ENCODE results near the gene SUGCT.
A peak's percentile ranks its signal among the peaks of the same experiment; 100 is the strongest.

SUGCT gene

DNA sequence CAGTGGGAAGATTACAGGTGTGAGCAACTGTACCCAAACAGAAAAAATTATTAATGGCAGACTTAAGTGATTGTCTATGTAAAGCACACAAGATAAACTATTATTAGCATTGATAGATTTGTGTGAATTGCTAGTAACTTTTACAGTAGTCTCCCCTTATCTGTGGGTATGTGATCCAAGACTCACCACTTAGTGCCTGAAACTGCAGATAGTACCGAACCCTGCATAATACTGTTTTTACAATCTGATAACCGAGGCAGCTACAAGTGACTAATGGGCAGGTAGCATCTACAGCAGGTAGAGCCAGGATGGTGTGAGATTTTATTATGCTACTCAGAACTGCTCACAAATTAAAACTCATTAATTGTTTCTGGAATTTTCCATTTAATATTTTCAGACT lies 31.9 kb upstream of the SUGCT start:
- TF ChIP-seq, protein P1, sequence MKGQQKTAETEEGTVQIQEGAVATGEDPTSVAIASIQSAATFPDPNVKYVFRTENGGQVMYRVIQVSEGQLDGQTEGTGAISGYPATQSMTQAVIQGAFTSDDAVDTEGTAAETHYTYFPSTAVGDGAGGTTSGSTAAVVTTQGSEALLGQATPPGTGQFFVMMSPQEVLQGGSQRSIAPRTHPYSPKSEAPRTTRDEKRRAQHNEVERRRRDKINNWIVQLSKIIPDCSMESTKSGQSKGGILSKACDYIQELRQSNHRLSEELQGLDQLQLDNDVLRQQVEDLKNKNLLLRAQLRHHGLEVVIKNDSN (IDR thresholded peaks at IDR 0.05), result no peak
- TF ChIP-seq CEBPB (IDR thresholded peaks at IDR 0.05), result no peak
- no peak for TF ChIP-seq TAF1 (IDR thresholded peaks at IDR 0.05; ENCODE audit: low read depth)
- TF ChIP-seq EGR1 (IDR thresholded peaks at IDR 0.05), result no peak
- no peak for TF ChIP-seq CREB1 (IDR thresholded peaks at IDR 0.05; ENCODE audit: low read depth)
- no peak for TF ChIP-seq RAD21 (IDR thresholded peaks at IDR 0.05; ENCODE audit: low read depth)
- TF ChIP-seq FOXM1 (IDR thresholded peaks at IDR 0.05; ENCODE audit: borderline replicate concordance, low read depth), result no peak

DNA sequence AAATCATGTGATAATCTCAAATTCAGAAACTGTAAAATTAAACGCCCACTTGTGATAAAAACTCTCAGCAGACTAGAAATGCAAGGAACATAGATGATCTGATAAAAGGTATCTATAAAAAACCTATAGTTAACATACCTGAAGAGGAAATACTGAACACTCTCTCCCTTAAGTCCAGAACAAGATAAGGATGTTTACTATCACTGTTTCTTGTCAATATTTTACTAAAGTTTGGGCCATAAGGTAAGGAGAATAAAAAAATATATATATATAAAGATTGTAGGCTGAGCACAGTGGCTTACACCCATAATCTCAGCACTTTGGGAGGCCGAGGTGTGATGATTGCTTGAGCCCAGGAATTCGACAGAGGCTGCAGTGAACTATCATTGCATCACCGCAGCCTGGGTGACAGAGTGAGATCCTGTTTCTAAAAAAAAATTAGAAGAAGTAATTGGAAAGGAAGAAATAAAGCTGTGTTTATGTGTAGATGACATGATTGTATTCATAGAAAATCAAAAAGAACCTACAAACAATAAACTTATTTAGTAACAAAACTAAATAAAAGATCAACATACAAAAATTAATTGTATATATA lies 28.8 kb upstream of the SUGCT start:
- TF ChIP-seq TAF1 (IDR thresholded peaks at IDR 0.05; ENCODE audit: low read depth) (no peak), EP300 (IDR thresholded peaks at IDR 0.05; ENCODE audit: borderline replicate concordance) (no peak), TCF12 (IDR thresholded peaks at IDR 0.05; ENCODE audit: low read depth) (no peak)

DNA sequence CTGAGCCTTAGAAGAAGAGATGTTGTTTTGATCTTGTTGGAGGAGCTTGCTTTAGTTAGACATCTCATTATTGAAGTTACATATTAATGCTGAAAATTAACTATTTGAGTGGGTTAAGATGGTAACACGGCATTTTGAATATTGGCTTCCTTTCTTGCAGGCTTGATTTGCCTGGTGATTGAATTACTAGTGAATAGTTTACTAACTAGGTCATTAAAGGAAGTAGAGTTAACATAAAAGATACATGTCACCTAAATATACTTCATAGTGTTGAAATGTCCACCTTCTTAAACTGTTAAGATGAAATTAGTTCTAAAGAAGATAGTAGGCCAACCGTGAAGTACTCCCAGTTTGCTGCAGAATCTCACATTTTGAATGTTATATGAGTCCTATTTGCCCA lies 18.9 kb upstream of the SUGCT start:
- no peak for TF ChIP-seq EP300 (IDR thresholded peaks at IDR 0.05; ENCODE audit: borderline replicate concordance)
- no peak for TF ChIP-seq TAF1 (IDR thresholded peaks at IDR 0.05; ENCODE audit: low read depth)
- TF ChIP-seq CEBPB (IDR thresholded peaks at IDR 0.05), result no peak
- no peak for TF ChIP-seq YY1 (IDR thresholded peaks at IDR 0.05; ENCODE audit: low read depth)
- TF ChIP-seq, protein P2, sequence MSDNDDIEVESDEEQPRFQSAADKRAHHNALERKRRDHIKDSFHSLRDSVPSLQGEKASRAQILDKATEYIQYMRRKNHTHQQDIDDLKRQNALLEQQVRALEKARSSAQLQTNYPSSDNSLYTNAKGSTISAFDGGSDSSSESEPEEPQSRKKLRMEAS (IDR thresholded peaks at IDR 0.05), result no peak
- TF ChIP-seq, protein P3, sequence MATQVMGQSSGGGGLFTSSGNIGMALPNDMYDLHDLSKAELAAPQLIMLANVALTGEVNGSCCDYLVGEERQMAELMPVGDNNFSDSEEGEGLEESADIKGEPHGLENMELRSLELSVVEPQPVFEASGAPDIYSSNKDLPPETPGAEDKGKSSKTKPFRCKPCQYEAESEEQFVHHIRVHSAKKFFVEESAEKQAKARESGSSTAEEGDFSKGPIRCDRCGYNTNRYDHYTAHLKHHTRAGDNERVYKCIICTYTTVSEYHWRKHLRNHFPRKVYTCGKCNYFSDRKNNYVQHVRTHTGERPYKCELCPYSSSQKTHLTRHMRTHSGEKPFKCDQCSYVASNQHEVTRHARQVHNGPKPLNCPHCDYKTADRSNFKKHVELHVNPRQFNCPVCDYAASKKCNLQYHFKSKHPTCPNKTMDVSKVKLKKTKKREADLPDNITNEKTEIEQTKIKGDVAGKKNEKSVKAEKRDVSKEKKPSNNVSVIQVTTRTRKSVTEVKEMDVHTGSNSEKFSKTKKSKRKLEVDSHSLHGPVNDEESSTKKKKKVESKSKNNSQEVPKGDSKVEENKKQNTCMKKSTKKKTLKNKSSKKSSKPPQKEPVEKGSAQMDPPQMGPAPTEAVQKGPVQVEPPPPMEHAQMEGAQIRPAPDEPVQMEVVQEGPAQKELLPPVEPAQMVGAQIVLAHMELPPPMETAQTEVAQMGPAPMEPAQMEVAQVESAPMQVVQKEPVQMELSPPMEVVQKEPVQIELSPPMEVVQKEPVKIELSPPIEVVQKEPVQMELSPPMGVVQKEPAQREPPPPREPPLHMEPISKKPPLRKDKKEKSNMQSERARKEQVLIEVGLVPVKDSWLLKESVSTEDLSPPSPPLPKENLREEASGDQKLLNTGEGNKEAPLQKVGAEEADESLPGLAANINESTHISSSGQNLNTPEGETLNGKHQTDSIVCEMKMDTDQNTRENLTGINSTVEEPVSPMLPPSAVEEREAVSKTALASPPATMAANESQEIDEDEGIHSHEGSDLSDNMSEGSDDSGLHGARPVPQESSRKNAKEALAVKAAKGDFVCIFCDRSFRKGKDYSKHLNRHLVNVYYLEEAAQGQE (IDR thresholded peaks at IDR 0.05; ENCODE audit: low read depth), result no peak
- TF ChIP-seq, protein P1 (IDR thresholded peaks at IDR 0.05), result no peak
- no peak for TF ChIP-seq TCF12 (IDR thresholded peaks at IDR 0.05; ENCODE audit: low read depth)
- no peak for TF ChIP-seq TEAD4 (IDR thresholded peaks at IDR 0.05)
- no peak for TF ChIP-seq CREB1 (IDR thresholded peaks at IDR 0.05; ENCODE audit: low read depth)
- no peak for TF ChIP-seq EGR1 (IDR thresholded peaks at IDR 0.05)

DNA sequence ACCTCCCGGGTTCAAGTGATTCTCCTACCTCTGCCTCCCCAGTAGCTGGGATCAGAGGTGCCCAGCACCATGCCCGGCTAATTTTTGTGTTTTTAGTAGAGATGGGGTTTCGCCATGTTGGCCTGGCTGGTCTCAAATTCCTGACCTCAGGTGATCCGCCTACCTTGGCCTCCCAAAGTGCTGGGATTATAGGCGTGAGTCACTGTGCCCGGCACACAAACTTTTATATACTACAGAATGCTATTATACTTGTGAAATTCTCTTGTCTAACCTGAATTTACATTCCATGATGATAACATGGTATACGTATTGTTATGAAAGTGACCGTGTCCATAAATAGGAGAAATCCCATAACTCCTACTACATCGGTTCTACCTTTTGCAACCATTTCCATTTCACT lies 17.6 kb upstream of the SUGCT start:
- TF ChIP-seq CEBPB (IDR thresholded peaks at IDR 0.05) (0 out of 2 replicates have a peak, but pooled peaks have one; percentile 39), EP300 (IDR thresholded peaks at IDR 0.05; ENCODE audit: borderline replicate concordance) (peak; percentile 55; the same call in 1 of the 2 replicates), TEAD4 (IDR thresholded peaks at IDR 0.05) (peak; percentile 70), YY1 (IDR thresholded peaks at IDR 0.05; ENCODE audit: low read depth) (peak; percentile 60; the same call in 1 of the 2 replicates), TCF12 (IDR thresholded peaks at IDR 0.05; ENCODE audit: low read depth) (peak; percentile 42; the same call in 1 of the 2 replicates)
- TF ChIP-seq, protein P1 (IDR thresholded peaks at IDR 0.05), result 0 out of 2 replicates have a peak, but pooled peaks have one; percentile 24
- TF ChIP-seq, protein P2 (IDR thresholded peaks at IDR 0.05), result peak; percentile 40; the same call in 1 of the 2 replicates

DNA sequence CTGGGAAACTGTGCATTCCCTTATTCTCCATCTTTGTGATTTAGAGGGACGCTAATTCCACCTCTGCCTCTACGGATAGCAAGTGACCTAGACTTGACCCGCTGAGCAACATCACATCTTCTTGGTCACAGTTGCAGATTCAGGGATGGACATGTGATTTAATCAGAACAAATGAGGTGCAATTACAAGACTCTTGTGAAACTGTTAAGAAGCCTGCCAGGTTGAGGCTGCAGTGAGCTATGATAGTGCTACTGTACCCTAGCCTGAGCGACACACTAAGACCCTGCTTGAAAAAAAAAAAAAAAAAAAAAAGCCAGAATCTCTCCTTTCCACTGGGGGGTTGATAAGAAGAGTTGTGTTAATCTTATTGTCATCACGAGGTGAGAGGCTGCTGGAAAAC lies 14.8 kb upstream of the SUGCT start:
- TF ChIP-seq TEAD4 (IDR thresholded peaks at IDR 0.05) (no peak), TAF1 (IDR thresholded peaks at IDR 0.05; ENCODE audit: low read depth) (no peak), ZBTB7A (IDR thresholded peaks at IDR 0.05; ENCODE audit: low read depth) (no peak), EGR1 (IDR thresholded peaks at IDR 0.05) (no peak), TCF12 (IDR thresholded peaks at IDR 0.05; ENCODE audit: low read depth) (no peak), CREB1 (IDR thresholded peaks at IDR 0.05; ENCODE audit: low read depth) (no peak), EP300 (IDR thresholded peaks at IDR 0.05; ENCODE audit: borderline replicate concordance) (no peak), CEBPB (IDR thresholded peaks at IDR 0.05) (no peak), RAD21 (IDR thresholded peaks at IDR 0.05; ENCODE audit: low read depth) (no peak), NFIC (IDR thresholded peaks at IDR 0.05) (no peak), YY1 (IDR thresholded peaks at IDR 0.05; ENCODE audit: low read depth) (no peak), FOXM1 (IDR thresholded peaks at IDR 0.05; ENCODE audit: borderline replicate concordance, low read depth) (no peak)
- TF ChIP-seq, protein P1 (IDR thresholded peaks at IDR 0.05), result no peak
- TF ChIP-seq, protein P3 (IDR thresholded peaks at IDR 0.05; ENCODE audit: low read depth), result no peak
- TF ChIP-seq, protein P2 (IDR thresholded peaks at IDR 0.05), result no peak

Measured in Ishikawa (cell line).